DOHH2 (cell line): ENCODE measurements around the gene BEST2.

ENCODE experiments used
- EZH2phosphoT487 ChIP-seq: fragments of 200-600 bp; sonication (generic); IDR thresholded peaks from 2 replicates; pipeline ENCODE4 v1.6.1; 2017; ENCODE audit warnings: borderline replicate concordance, mild to moderate bottlenecking, antibody characterized with exemption, low read length, moderate library complexity, mixed read lengths
- TF ChIP-seq, protein P1 (sequence below): fragments of 200-600 bp; sonication (generic); IDR thresholded peaks from one replicate; pipeline ENCODE4 v1.5.1; 2014; ENCODE audit warnings: antibody characterized with exemption, mild to moderate bottlenecking, low read depth, low read length; ENCODE audit not compliant: poor library complexity, severe bottlenecking

DNA sequence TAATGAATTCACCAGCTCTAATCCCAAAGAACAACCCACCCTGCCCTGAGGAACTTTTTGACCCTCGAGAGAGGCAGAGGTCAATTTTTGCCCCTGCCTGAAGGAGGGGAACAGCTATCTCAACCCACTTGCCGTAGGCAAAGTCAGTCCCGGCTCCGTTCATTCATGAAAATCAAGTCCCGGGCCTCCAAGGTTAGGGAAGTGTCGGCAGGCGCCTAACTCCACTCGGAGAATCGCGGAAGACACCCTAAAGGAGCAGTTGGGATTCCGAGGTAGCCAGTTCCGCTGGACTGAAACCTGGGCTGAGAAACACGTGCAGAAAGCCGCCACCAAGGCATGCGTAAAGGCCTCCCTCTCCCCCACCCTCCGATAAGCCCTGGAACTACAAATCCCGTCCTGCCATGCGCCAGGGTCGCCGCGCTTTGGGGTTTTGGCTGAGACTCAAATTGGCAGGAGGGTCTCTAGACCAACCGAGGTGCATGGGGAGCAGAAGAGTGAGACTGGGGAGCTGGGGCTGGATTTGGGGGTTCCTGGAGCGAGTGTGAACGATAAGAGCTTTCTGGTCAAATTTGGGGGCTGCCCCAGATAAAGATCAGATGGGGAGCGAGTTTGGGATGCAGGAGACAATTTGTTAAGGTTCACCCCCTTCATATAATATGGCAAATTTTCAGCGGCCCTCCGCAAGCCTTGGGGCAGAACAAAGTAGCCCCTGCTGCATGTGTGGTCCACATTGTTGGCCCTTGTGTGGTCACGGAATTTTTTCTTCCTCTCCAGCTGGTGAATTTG, 27.8 kb upstream of the BEST2 start, which contains the start of gene TNPO2:
- TF ChIP-seq, protein P1, sequence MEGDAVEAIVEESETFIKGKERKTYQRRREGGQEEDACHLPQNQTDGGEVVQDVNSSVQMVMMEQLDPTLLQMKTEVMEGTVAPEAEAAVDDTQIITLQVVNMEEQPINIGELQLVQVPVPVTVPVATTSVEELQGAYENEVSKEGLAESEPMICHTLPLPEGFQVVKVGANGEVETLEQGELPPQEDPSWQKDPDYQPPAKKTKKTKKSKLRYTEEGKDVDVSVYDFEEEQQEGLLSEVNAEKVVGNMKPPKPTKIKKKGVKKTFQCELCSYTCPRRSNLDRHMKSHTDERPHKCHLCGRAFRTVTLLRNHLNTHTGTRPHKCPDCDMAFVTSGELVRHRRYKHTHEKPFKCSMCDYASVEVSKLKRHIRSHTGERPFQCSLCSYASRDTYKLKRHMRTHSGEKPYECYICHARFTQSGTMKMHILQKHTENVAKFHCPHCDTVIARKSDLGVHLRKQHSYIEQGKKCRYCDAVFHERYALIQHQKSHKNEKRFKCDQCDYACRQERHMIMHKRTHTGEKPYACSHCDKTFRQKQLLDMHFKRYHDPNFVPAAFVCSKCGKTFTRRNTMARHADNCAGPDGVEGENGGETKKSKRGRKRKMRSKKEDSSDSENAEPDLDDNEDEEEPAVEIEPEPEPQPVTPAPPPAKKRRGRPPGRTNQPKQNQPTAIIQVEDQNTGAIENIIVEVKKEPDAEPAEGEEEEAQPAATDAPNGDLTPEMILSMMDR, result no peak
- no peak for TF ChIP-seq EZH2phosphoT487
